ENCODE measurements around the gene EGLN1.
"Not testable (repeated sequence)": the region's sequence is repeated elsewhere in the genome, so short reads cannot be mapped to it uniquely, and the experiment has no call there.

EGLN1 gene

GRCh38 chr1:231353086-231353485 lies 69.0 kb downstream of the EGLN1 start:
- Histone ChIP-seq H3K27me3 (replicated peaks) (no peaks in the 10 kb centered on the region), H3K27ac (no peak overlapping the region), H3K4me3 (ENCODE audit: low read depth, low read length) (no peak overlapping the region), H3K36me3 (replicated peaks) (peaks cover 29% of the 10 kb centered on the region)
- in situ Hi-C loops (cut with HindIII; ENCODE audit: low pct_ligation_motif_present, low sequenced_read_pairs), result no loop called here
- DNase-seq, result no peak
- TF ChIP-seq CTCF (IDR thresholded peaks at IDR 0.05; ENCODE audit: low read depth, low read length, missing control alignments), result no peak

- H3K27me3 ChIP-seq (replicated peaks), result no peaks in the 10 kb centered on the region
- no peak for DNase-seq
- in situ Hi-C loops (cut with HindIII; ENCODE audit: low pct_ligation_motif_present, low sequenced_read_pairs), result no loop called here
- no peak overlapping the region for H3K27ac ChIP-seq
- peaks cover 38% of the 10 kb centered on the region for H3K36me3 ChIP-seq (replicated peaks)
- no peak overlapping the region for H3K4me3 ChIP-seq (ENCODE audit: low read depth, low read length)
- no peak for TF ChIP-seq CTCF (IDR thresholded peaks at IDR 0.05; ENCODE audit: low read depth, low read length, missing control alignments)
Observed at GRCh38 chr1:231351816-231352215, 70.3 kb downstream of the EGLN1 start.

- H3K27ac ChIP-seq; DNase-seq; H3K4me3 ChIP-seq (ENCODE audit: low read depth, low read length); in situ Hi-C loops (cut with HindIII; ENCODE audit: low pct_ligation_motif_present, low sequenced_read_pairs); H3K27me3 ChIP-seq (replicated peaks): not testable (repeated sequence)
- peaks cover 38% of the 10 kb centered on the region for H3K36me3 ChIP-seq (replicated peaks)
Observed at GRCh38 chr1:231348856-231349255, 73.2 kb downstream of the EGLN1 start.

- in situ Hi-C loops (cut with HindIII; ENCODE audit: low pct_ligation_motif_present, low sequenced_read_pairs), result no loop called here
- no peak overlapping the region for H3K4me3 ChIP-seq (ENCODE audit: low read depth, low read length)
- no peaks in the 10 kb centered on the region for H3K27me3 ChIP-seq (replicated peaks)
- H3K36me3 ChIP-seq (replicated peaks), result peaks cover 38% of the 10 kb centered on the region
- DNase-seq, result no peak
- TF ChIP-seq CTCF (IDR thresholded peaks at IDR 0.05; ENCODE audit: low read depth, low read length, missing control alignments), result no peak
- no peak overlapping the region for H3K27ac ChIP-seq
Observed at GRCh38 chr1:231348442-231348841, 73.6 kb downstream of the EGLN1 start.

GRCh38 chr1:231347961-231348360 lies 74.1 kb downstream of the EGLN1 start:
- Histone ChIP-seq H3K4me3 (ENCODE audit: low read depth, low read length) (no peak overlapping the region), H3K27me3 (replicated peaks) (no peaks in the 10 kb centered on the region), H3K27ac (no peak overlapping the region), H3K36me3 (replicated peaks) (peaks cover 35% of the 10 kb centered on the region)
- in situ Hi-C loops (cut with HindIII; ENCODE audit: low pct_ligation_motif_present, low sequenced_read_pairs), result no loop called here
- no peak for DNase-seq
- TF ChIP-seq CTCF (IDR thresholded peaks at IDR 0.05; ENCODE audit: low read depth, low read length, missing control alignments), result no peak

- H3K27ac ChIP-seq, result no peak overlapping the region
- H3K4me3 ChIP-seq (ENCODE audit: low read depth, low read length), result no peak overlapping the region
- H3K36me3 ChIP-seq (replicated peaks), result no peaks in the 10 kb centered on the region
- DNase-seq, result no peak
- H3K27me3 ChIP-seq (replicated peaks), result no peaks in the 10 kb centered on the region
- in situ Hi-C loops (cut with HindIII; ENCODE audit: low pct_ligation_motif_present, low sequenced_read_pairs), result no loop called here
- no peak for TF ChIP-seq CTCF (IDR thresholded peaks at IDR 0.05; ENCODE audit: low read depth, low read length, missing control alignments)
Observed at GRCh38 chr1:231340328-231341013, 81.6 kb downstream of the EGLN1 start.

Measured in brain microvascular endothelial cell (primary cell).